Hepatocyte (in vitro differentiated cells): ENCODE measurements around the gene MANBA.

Experiments used
- EZH2 ChIP-seq: fragments of 200-600 bp; sonication (generic); IDR thresholded peaks from 2 replicates; pipeline ENCODE4 v1.6.1; 2016; ENCODE audit warnings: antibody characterized with exemption, mild to moderate bottlenecking, borderline replicate concordance
- TF ChIP-seq, protein P1 (sequence below): fragments of 200-600 bp; sonication (generic); IDR thresholded peaks from 2 replicates; pipeline ENCODE4 v1.5.1; 2016; ENCODE audit warnings: antibody characterized with exemption, mild to moderate bottlenecking; ENCODE audit not compliant: poor library complexity

DNA sequence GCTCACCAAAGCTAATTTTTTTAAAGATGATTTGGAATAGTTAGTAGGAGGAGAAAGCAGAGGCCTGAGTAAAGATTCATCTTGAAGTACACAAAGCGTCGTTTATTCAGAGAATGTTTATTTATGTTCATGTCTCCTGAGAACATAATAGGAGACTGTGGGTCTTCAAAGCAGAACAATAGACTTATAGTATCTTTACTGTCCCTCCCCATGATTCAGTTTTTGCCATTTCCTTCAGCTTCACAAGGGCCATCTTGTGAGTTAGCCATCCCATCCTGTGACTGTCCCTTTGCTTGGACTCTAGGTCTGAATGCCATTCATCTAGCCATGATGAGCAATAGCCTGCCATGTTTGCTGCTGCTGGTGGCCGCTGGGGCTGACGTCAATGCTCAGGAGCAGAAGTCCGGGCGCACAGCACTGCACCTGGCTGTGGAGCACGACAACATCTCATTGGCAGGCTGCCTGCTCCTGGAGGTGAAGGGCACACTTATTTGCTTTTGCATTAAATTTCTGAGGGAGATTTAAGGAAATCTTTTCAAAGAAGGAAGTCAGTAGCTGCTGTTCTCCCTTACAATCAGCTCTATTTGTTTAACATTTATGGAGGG, 153.8 kb downstream of the MANBA start:
- TF ChIP-seq, protein P1, sequence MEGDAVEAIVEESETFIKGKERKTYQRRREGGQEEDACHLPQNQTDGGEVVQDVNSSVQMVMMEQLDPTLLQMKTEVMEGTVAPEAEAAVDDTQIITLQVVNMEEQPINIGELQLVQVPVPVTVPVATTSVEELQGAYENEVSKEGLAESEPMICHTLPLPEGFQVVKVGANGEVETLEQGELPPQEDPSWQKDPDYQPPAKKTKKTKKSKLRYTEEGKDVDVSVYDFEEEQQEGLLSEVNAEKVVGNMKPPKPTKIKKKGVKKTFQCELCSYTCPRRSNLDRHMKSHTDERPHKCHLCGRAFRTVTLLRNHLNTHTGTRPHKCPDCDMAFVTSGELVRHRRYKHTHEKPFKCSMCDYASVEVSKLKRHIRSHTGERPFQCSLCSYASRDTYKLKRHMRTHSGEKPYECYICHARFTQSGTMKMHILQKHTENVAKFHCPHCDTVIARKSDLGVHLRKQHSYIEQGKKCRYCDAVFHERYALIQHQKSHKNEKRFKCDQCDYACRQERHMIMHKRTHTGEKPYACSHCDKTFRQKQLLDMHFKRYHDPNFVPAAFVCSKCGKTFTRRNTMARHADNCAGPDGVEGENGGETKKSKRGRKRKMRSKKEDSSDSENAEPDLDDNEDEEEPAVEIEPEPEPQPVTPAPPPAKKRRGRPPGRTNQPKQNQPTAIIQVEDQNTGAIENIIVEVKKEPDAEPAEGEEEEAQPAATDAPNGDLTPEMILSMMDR, result no peak
- no peak for TF ChIP-seq EZH2
